Smooth muscle cell (in vitro differentiated cells): ENCODE data around the gene SAMD3. TPM values are rescaled to one million over a fixed set of nuclear protein-coding genes. Genes with fewer than 3 reads are reported as not detected.
"Not testable (repeated sequence)": the region's sequence is repeated elsewhere in the genome, so short reads cannot be mapped to it uniquely, and the experiment has no call there.

ENCODE experiments used
- DNase-seq: peaks from one replicate; lab custom pipeline; 2025; ENCODE audit not compliant: unreplicated experiment; lab: John Stamatoyannopoulos, UW
- H2AFZ ChIP-seq: fragments of 200-600 bp; sonication (generic); 2 replicates; pipeline ENCODE4 v1.6.0; 2016; ENCODE audit warnings: antibody characterized with exemption, low read depth, mild to moderate bottlenecking
- H3F3A ChIP-seq: fragments of 200-600 bp; sonication (generic); 2 replicates; pipeline ENCODE4 v1.6.0; 2017; ENCODE audit warnings: antibody characterized with exemption, low read depth
- H3K27ac ChIP-seq: fragments of 200-600 bp; sonication (generic); 2 replicates; pipeline ENCODE4 v1.5.1; 2016; ENCODE audit warnings: low read depth, mild to moderate bottlenecking
- H3K27me3 ChIP-seq: fragments of 200-600 bp; sonication (generic); 2 replicates; pipeline ENCODE4 v1.6.1; 2016; ENCODE audit warnings: low read depth, mild to moderate bottlenecking
- H3K36me3 ChIP-seq: fragments of 200-600 bp; sonication (generic); 2 replicates; pipeline ENCODE4 v1.5.1; 2016; ENCODE audit warnings: low read depth
- H3K4me1 ChIP-seq: fragments of 200-600 bp; sonication (generic); 2 replicates; pipeline ENCODE4 v1.5.1; 2016; ENCODE audit warnings: low read depth
- H3K4me2 ChIP-seq: fragments of 200-600 bp; sonication (generic); 2 replicates; pipeline ENCODE4 v1.6.0; 2016; ENCODE audit warnings: mild to moderate bottlenecking
- H3K4me3 ChIP-seq: fragments of 200-600 bp; sonication (generic); 2 replicates; pipeline ENCODE4 v1.5.1; 2016; ENCODE audit warnings: mild to moderate bottlenecking
- H3K79me2 ChIP-seq: fragments of 200-600 bp; sonication (generic); 2 replicates; pipeline ENCODE4 v1.6.0; 2016; ENCODE audit warnings: low read depth, mild to moderate bottlenecking
- H3K9ac ChIP-seq: fragments of 200-600 bp; sonication (generic); 2 replicates; pipeline ENCODE4 v1.6.0; 2016; ENCODE audit warnings: low read depth
- H3K9me3 ChIP-seq: fragments of 200-600 bp; sonication (generic); replicated peaks from 2 replicates; pipeline ENCODE4 v1.5.1; 2016; ENCODE audit warnings: low read depth
- H4K20me1 ChIP-seq: fragments of 200-600 bp; sonication (generic); 2 replicates; pipeline ENCODE4 v1.6.0; 2016; ENCODE audit warnings: low read depth
- CTCF ChIP-seq: fragments of 200-600 bp; sonication (generic); IDR thresholded peaks from 2 replicates; pipeline ENCODE4 v1.5.1; 2017; ENCODE audit warnings: borderline replicate concordance, mild to moderate bottlenecking, antibody characterized with exemption; ENCODE audit not compliant: insufficient read depth, poor library complexity, severe bottlenecking
- WGBS: methylation state at CpG from one replicate; pipeline ENCODE4 v1.1.7; 2016; ENCODE audit warnings: low lambda C conversion rate; 5-methylcytosine and 5-hydroxymethylcytosine counted together
- polyA plus RNA-seq: library from polyadenylated mRNA; unstranded; fragments of >200 nt; fragmentation: Nextera tagmentation; extraction: Ambion mirVana; gene quantifications from 2 replicates; pipeline ENCODE4 v1.2.1, GENCODE V29; 2016
- total RNA-seq: library from RNA; depleted of rRNA; stranded (reverse); fragments of >200 nt; gene quantifications from 2 replicates; pipeline ENCODE4 v1.2.3, GENCODE V29; 2014

The SAMD3 gene
- total and polyA plus RNA-seq, 2 experiments from 2014 or later, result 2.1 to 3.5 TPM

GRCh38 chr6:130233330-130233729, 10.6 kb upstream of the SAMD3 start:
- H3K27me3 ChIP-seq, result no peaks in the 10 kb centered on the region
- H3K36me3 ChIP-seq, result no peaks in the 10 kb centered on the region
- H3K79me2 ChIP-seq, result no peaks in the 10 kb centered on the region
- H2AFZ ChIP-seq, result no peak overlapping the region
- H3K4me2 ChIP-seq, result no peak overlapping the region
- WGBS, result 35% methylated on average over 3 of the region's 3 CpGs
- no peaks in the 10 kb centered on the region for H4K20me1 ChIP-seq
- peaks cover 6% of the 10 kb centered on the region for H3K4me1 ChIP-seq
- no peak for DNase-seq
- TF ChIP-seq CTCF, result no peak
- no peak overlapping the region for H3K4me3 ChIP-seq
- H3K9me3 ChIP-seq, result no peaks in the 10 kb centered on the region
- H3F3A ChIP-seq, result no peaks in the 10 kb centered on the region
- no peak overlapping the region for H3K9ac ChIP-seq
- no peak overlapping the region for H3K27ac ChIP-seq

GRCh38 chr6:130230531-130230930, 7.8 kb upstream of the SAMD3 start:
- not testable (repeated sequence) for H3F3A ChIP-seq, H3K4me3 ChIP-seq, DNase-seq, H3K4me2 ChIP-seq, H3K27me3 ChIP-seq, H3K9ac ChIP-seq, H3K79me2 ChIP-seq, H3K4me1 ChIP-seq, H3K9me3 ChIP-seq, H3K27ac ChIP-seq, H4K20me1 ChIP-seq, H2AFZ ChIP-seq, H3K36me3 ChIP-seq
- WGBS, result 98% methylated on average over 6 of the region's 6 CpGs

GRCh38 chr6:130229645-130230044, 6.9 kb upstream of the SAMD3 start:
- WGBS, result 98% methylated on average over 4 of the region's 4 CpGs
- Histone ChIP-seq H3K4me2 (no peak overlapping the region), H3K9me3 (no peaks in the 10 kb centered on the region), H3K36me3 (no peaks in the 10 kb centered on the region), H3K27ac (no peak overlapping the region), H3K27me3 (no peaks in the 10 kb centered on the region), H2AFZ (no peak overlapping the region), H3K79me2 (no peaks in the 10 kb centered on the region), H3K4me1 (peaks cover 6% of the 10 kb centered on the region), H3K4me3 (no peak overlapping the region), H3F3A (no peaks in the 10 kb centered on the region), H3K9ac (no peak overlapping the region), H4K20me1 (no peaks in the 10 kb centered on the region)
- no peak for TF ChIP-seq CTCF
- no peak for DNase-seq

- no peaks in the 10 kb centered on the region for H4K20me1 ChIP-seq
- no peaks in the 10 kb centered on the region for H3K79me2 ChIP-seq
- H3K36me3 ChIP-seq, result no peaks in the 10 kb centered on the region
- H3K4me1 ChIP-seq, result no peaks in the 10 kb centered on the region
- H3K27me3 ChIP-seq, result no peaks in the 10 kb centered on the region
- no peaks in the 10 kb centered on the region for H3F3A ChIP-seq
- H3K4me2 ChIP-seq, result no peak overlapping the region
- no peaks in the 10 kb centered on the region for H3K9me3 ChIP-seq
- H3K4me3 ChIP-seq, result no peak overlapping the region
- 91% methylated on average over 5 of the region's 5 CpGs for WGBS
- no peak overlapping the region for H2AFZ ChIP-seq
- no peak overlapping the region for H3K9ac ChIP-seq
- no peak for TF ChIP-seq CTCF
- no peak overlapping the region for H3K27ac ChIP-seq
- DNase-seq, result no peak
These were observed 757 bp upstream of the SAMD3 start for GRCh38 chr6:130223508-130223907.
